Peyer's patch (tissue), 4 donors: Measurements from ENCODE around the gene SHROOM1.

Source experiments
- POLR2A ChIP-seq, 2 donors: fragments of 450-650 bp; IDR thresholded peaks; one replicate each; pipeline ENCODE4 v1.5.1; 2017; ENCODE audit warnings: antibody characterized with exemption in 2 of 2, mild to moderate bottlenecking in 2 of 2, moderate library complexity in 2 of 2
- TF ChIP-seq, protein P1 (sequence below), 6 experiments: fragments of 450-650 bp in 4 of 6; fragments of 200-600 bp in 2 of 6; sonication (generic) in 1 of 6; IDR thresholded peaks; one replicate each; pipeline ENCODE4 v1.5.1; 2017 to 2019; ENCODE audit warnings: antibody characterized with exemption in 6 of 6, mild to moderate bottlenecking in 3 of 6, moderate library complexity in 1 of 6

DNA sequence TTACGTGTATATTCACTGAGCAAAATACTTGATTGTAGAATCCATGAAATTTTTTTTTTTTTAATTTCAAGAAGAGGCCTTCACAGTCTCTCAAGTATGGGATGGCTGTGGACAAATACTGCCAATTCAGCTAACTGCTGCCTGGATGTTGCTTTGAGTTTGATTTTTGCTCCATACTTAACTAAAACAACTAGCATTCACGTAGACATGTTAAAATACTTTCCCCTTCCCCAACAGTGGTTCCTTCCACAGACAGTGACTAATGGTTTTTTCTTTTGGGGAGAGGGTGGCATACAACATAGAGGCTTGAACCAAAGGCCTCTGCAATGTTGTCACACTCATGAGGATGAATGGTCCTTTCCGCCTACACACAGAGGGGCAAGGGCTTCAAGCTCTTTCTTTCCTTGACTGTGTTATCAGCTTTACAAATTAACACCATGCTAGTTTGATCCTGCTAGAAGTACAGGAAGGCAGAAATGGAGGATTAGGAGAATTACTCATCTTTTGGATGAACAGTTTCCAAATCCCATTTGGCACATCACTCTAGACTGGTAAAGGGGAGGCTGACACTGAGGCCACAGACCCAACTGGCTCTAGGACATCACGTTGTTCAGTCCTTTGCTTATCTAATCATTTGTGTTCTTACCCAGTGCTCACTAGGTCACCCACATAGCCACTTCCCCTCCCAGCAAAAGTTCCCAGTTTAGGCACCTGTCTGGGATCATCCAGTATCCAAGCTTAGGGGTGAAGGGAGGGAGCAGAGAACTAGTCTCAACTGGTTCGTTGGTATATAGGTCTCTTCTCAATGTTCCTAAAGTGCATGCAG lies 41.2 kb upstream of the SHROOM1 start:
- TF ChIP-seq, protein P1, sequence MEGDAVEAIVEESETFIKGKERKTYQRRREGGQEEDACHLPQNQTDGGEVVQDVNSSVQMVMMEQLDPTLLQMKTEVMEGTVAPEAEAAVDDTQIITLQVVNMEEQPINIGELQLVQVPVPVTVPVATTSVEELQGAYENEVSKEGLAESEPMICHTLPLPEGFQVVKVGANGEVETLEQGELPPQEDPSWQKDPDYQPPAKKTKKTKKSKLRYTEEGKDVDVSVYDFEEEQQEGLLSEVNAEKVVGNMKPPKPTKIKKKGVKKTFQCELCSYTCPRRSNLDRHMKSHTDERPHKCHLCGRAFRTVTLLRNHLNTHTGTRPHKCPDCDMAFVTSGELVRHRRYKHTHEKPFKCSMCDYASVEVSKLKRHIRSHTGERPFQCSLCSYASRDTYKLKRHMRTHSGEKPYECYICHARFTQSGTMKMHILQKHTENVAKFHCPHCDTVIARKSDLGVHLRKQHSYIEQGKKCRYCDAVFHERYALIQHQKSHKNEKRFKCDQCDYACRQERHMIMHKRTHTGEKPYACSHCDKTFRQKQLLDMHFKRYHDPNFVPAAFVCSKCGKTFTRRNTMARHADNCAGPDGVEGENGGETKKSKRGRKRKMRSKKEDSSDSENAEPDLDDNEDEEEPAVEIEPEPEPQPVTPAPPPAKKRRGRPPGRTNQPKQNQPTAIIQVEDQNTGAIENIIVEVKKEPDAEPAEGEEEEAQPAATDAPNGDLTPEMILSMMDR (IDR thresholded peaks at IDR 0.05), result no peak
- no peak for TF ChIP-seq POLR2A (IDR thresholded peaks at IDR 0.05)
